HG03565 (cell line): ENCODE results near the gene UBE2I.

Source experiments
- ATAC-seq: cut with Tn5 transposase; IDR thresholded peaks from one replicate; pipeline ENCODE4 v1.9.1; 2021; ENCODE audit warnings: mild to moderate bottlenecking, moderate library complexity; ENCODE audit not compliant: unreplicated experiment

The UBE2I gene

GRCh38 chr16:1312467-1312816 is 3.0 kb downstream of the UBE2I start:
- ATAC-seq, result no peak

DNA sequence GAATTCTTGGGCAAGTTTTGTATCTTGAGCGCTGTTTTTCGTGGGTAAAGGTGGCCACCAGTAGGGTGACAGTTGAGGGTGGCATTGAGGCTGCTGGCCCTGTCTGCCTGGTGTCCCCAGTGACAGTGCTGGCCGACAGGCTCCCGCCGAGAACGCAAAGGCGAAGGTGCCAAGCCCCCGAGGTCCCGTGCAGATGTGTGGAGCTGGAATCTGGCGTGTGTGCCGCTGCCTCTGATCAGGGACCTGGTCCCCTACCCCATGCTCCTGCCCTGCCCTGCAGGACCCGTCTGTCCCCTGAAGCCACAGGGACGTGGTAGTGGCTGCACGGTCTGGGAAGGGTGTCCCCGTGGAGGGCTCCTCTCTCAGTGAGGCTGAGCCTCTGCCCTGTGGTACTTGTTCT is 3.5 kb downstream of the UBE2I start:
- no peak for ATAC-seq

GRCh38 chr16:1313721-1314369 is 4.4 kb downstream of the UBE2I start:
- no peak for ATAC-seq

DNA sequence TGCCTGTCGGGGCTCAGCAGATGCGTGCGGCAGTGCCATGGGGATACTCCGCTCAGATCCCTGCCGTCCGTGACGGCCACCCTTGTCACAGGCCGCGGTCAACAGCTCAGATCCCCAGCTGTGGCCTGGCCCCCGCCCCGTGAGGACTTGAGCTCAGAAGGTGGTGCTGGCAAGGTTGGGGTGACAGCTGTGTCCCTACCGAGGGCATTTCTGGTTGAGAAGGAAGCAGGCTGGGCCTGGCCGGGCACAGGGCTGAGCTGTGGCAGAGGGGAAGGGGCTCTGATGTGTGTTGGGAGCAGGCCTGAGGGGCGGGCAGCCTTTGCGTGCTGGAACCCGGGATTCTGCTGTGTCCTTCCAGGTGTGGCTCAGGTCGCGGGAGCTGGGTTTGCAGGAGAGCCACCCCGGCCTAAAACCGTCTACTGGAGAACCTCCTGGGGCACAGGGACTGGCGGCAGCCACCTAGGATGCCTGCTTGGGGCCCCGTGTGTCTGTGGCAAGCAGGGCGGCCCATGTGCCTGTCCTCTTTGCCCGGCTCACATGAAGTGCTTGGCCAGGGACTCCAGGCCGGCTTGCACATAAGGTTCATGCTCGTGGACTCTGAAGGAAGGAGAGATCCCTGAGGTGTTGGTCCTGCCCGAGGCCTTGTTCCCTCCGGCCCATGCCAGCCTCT is 5.1 kb downstream of the UBE2I start:
- no peak for ATAC-seq

DNA sequence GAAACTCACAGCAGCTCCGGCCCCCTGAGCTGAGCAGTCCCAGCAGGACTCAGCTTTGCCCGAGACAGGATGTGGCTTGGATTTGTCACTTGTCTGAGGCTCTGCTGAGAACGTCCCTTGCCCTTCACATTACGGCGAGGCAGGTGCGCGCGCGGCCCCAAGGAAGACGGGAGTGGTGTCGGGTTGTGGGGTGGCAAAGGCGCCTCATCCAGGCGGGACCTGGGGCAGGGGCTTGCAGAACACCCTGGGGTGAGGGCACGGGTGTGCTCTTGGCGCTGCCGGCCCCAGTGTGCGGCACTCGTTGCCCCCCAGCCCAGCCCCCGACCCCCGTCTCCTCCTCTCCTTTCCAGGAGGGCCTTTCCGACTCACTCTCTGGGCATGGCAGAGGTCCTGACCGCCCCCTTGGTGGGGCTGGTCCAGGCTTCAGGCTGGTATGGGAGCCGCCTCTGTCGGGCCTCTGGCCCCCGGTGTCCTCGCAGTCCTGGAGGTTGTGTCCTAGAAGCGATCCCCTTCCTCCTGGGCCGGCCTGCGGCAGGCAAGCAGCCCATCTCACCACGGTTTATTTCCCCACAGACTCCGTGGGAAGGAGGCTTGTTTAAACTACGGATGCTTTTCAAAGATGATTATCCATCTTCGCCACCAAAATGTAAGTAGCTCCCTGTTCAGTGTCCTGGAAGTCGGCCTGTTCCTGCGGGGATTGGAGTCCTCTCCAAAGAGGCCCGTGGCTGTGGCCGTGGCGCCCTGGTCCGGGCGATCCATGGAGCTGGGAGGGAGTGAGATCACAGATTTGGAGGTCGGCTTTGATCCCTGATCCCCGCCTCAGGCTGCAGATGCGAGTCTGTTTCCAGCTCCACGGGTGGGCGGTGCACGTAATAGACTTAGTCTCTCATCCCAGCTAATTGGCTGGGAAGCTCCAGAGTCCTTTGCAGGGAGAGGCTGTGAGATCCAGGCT is 5.9 kb downstream of the UBE2I start:
- no peak for ATAC-seq

DNA sequence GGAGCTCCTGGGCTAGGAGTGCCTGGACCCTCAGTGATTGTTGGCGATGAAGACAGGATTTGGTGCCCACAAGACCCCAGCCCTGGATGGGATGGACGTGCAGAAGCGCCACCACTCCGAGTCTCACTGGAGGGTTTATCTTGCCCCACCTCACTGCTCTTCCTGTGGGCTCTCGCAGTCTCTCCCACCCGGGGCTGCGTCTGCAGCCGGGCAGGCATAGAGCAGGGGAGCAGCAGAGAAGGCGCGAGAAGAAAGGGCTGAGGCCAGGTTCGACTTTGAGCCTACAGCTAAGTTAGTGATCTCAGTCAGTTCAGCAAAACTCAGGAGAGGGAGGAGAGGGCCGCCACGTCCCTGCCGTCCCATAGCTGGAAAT is 6.6 kb downstream of the UBE2I start:
- no peak for ATAC-seq

DNA sequence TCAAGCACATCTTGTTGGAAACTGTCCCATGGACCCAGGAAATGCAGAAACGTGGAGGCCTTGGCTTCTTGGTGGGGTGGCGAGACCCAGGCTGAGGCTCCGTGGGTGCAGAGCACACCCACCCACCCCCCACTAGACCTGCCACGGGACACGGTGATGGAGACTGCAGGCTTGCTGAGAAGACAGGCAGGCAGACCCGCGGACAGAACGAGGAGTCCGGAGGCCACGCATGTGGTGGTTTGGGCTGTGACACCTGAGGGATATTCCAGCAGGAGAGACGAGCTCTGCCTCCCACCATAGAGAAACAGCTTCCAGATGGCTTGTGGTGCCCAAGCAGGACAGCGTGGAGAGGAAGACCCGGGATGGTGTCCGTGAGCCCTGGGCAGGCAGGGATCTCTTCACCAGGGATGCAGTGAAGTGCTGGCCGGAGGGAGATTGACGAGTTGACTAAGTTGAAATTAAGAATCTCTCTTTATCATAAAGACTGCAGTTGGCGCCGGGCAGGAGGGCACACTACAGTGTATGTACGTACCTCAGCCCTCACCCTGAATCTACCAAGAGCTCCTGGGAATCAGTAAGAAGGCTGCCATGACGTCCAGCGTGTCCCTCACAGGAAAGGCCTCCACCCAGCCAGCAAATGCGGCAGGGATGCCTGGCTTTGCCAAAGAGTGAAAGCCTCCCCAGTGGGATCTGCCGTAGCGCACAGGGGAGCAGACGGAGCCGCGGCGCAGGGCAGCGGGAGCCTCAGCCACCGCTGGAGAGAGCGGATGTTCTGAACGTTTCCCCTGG is 8.2 kb downstream of the UBE2I start:
- ATAC-seq, result no peak

- ATAC-seq, result no peak
These were observed 8.8 kb downstream of the UBE2I start for GRCh38 chr16:1318268-1318545.

DNA sequence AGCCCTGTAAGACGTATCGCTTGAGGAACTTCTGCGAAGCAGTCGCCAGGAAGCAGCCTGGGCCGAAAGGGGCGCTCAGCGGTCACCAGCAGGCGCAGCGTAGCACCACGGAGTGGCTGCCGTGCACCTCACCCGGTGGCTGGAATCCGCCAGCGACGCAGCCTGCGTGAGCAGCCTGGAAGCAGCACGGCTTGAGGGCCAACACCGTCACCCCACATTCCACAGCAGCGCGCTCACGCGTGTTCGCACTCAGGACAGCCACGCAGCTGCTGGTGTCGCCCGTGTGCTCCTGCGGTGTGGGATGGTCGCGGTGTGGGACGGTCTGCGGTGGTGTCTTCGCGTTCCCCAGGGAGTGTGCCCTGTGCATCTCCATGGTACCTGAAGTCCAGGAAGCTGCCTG is 9.6 kb downstream of the UBE2I start:
- ATAC-seq, result no peak

- no peak for ATAC-seq
These were observed 10.7 kb downstream of the UBE2I start for GRCh38 chr16:1320097-1320496.

- no peak for ATAC-seq
These were observed 11.3 kb downstream of the UBE2I start for GRCh38 chr16:1320658-1321240.

DNA sequence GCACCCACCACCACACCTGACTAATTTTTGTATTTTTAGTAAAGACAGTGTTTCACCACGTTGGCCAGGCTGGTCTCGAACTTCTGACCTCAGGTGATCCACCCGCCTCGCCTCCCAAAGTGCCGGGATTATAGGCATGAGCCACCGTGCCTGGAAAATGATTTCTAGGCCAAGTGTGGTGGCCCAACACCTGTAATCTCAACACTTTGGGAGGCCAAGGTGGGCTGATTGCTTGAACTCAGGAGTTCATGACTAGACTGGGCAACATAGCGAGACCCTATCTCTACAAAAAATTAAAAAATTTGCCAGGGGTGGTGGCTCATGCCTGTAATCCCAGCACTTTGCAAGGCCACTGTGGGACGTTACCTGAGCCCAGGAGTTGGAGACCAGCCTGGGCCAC is 13.0 kb downstream of the UBE2I start:
- ATAC-seq, result no peak

DNA sequence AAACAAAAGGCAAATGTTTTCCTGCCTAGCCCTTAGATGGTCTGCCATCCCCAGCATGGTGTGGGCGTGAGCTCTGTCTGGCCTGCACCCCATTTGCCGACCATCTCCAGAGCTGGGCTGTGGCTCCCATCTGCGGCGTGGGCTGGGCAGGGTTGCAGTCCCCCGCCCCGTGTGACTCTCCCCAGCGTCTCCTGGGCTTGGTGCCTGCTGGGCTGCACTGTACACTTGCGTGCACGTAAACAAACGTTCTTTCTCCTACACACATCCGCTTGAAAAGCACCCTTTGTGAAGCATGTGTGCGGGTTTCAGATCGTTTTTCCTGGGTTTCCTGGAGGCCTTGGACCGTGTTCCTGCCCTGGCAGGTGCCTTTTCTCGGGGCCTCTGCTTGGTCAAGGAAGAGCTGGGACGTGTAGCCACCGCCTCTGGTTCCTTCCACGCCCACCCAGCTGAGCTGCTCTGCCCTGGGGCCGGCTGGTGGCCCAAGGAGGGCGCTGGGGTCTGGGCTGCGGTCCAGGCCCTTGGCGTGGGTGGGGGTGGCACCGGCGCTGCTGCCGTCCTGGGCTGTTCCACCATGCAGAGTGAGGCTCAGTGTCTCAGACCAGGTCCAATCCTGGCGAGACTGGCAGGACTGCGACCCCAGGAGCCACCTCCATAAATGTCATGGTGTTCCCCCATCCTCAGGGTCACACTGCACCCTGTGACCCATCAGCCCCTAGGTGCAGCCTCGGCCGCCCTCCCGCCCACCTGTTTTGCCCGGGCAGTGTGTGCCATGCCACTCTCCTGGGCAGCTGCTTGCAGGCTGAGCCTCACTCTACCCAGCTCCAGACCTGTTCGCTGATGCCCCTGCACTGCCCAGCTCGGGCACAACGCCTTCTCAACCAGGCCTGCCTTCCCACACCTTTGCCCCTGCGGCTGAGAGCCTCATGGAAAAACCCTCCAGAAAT is 14.1 kb downstream of the UBE2I start:
- ATAC-seq, result no peak

DNA sequence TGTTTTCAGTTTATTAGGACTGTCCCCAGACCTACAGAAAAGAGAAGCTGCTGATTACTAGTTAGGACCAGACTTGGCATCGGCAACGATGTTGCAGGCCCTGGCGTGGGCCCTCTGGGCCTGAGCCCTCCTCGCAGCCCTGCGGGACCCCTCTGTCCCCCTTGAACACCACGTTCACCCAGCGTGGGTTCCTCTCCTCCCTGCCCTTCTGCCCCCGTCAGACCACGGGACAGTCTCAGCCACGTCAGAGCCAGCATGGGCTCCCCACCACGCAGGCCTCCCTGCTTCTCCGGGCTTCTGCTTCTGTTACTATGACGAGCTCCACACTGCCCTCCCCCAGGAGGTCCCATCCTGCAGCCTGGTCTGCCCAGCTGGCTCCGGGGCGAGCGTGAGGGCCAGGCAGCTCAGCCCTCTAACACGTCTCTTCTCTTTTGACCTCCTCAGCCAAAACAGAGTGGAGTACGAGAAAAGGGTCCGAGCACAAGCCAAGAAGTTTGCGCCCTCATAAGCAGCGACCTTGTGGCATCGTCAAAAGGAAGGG is 14.9 kb downstream of the UBE2I start:
- no peak for ATAC-seq

GRCh38 chr16:1325261-1325660 is 15.8 kb downstream of the UBE2I start:
- ATAC-seq, result no peak

- ATAC-seq, result no peak
These were observed 16.4 kb downstream of the UBE2I start for GRCh38 chr16:1325673-1326371.

- ATAC-seq, result no peak
These were observed 17.0 kb downstream of the UBE2I start for GRCh38 chr16:1326391-1326790.

DNA sequence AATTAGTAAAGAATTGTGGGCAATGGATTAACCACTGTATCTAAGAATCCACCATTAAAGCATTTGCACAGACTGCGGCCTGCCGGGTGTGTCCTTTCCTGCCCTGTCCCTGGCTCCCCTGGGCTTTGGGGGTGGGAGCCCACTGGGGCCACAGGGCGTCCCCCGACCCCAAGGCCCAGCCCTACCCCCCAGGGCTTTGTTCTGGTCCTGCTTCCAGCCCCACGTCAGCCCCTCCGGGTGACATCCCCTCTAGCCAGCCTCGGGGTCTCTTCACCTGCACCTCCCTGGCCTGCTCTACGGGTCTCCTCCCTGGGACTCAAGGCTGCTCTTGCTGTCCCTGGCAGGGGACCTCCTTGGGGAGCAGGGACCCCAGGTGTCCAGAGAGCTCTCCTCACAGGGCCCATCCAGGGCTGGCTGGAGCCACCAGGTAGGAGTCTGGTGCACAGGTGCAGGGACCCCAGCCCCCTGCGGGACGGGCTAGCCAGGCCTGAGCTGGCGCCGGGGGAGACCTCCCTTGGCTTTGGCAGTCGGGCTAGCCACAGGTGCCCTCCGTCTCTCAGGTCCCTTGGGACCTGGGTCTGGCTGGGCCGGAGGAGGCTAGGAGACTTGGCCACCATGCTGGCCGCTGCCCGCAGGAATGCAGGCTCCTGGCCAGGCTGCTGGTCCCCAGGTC is 17.6 kb downstream of the UBE2I start:
- no peak for ATAC-seq

GRCh38 chr16:1327619-1327947 is 18.1 kb downstream of the UBE2I start:
- ATAC-seq, result no peak
